ENCODE data around the gene KCNQ1.

Gene KCNQ1

DNA sequence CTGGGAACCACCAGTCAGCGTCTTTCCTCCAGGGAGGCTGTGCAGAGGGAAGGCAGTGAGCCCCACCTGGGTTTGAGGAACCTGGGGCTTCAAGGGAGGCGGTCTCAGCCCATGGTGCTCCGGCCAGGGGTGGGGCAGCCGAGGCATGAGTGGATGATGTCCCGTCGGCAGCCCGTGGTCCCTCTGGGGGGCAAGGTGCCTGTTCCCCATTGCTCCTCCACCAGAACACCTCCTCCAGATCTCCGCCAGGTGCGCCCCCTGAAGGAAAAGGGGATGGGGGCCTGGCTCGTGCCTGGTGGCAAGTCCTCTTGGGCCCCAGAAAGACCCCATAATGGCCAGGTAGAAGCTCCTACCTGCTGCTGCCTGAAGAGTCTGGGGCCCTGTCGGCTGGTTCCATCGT, 94.1 kb downstream of the KCNQ1 start:
- Histone ChIP-seq H3K9me2 (replicated peaks; ENCODE audit: low read depth, low read length) (no peaks in the 10 kb centered on the region), H4K20me1 (ENCODE audit: insufficient read depth, low read length, poor library complexity, severe bottlenecking) (no peaks in the 10 kb centered on the region), H3K4me1 (ENCODE audit: insufficient read depth, low read length, poor library complexity, severe bottlenecking) (peaks cover 17% of the 10 kb centered on the region), H3K9ac (ENCODE audit: low read depth, low read length, poor library complexity, severe bottlenecking) (no peak overlapping the region), H3K36me3 (ENCODE audit: insufficient read depth, low read length) (no peaks in the 10 kb centered on the region), H2AFZ (ENCODE audit: low read length) (no peak overlapping the region), H3K79me2 (ENCODE audit: insufficient read depth, low read length) (no peaks in the 10 kb centered on the region), H3K9me3 (ENCODE audit: insufficient read depth, low read depth, low read length) (no peaks in the 10 kb centered on the region), H3K4me3 (ENCODE audit: low read length, poor library complexity, severe bottlenecking) (no peak overlapping the region), H3K27me3 (ENCODE audit: insufficient read depth, low read length, poor library complexity, severe bottlenecking) (no peaks in the 10 kb centered on the region), H3K4me2 (ENCODE audit: low read depth, low read length, poor library complexity, severe bottlenecking) (no peak overlapping the region), H3F3A (ENCODE audit: low read depth) (no peaks in the 10 kb centered on the region)
- TF ChIP-seq EZH2phosphoT487 (IDR thresholded peaks at IDR 0.05; ENCODE audit: borderline replicate concordance) = no peak
- TF ChIP-seq, protein P1, sequence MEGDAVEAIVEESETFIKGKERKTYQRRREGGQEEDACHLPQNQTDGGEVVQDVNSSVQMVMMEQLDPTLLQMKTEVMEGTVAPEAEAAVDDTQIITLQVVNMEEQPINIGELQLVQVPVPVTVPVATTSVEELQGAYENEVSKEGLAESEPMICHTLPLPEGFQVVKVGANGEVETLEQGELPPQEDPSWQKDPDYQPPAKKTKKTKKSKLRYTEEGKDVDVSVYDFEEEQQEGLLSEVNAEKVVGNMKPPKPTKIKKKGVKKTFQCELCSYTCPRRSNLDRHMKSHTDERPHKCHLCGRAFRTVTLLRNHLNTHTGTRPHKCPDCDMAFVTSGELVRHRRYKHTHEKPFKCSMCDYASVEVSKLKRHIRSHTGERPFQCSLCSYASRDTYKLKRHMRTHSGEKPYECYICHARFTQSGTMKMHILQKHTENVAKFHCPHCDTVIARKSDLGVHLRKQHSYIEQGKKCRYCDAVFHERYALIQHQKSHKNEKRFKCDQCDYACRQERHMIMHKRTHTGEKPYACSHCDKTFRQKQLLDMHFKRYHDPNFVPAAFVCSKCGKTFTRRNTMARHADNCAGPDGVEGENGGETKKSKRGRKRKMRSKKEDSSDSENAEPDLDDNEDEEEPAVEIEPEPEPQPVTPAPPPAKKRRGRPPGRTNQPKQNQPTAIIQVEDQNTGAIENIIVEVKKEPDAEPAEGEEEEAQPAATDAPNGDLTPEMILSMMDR (conservative IDR thresholded peaks at IDR 0.05; ENCODE audit: low read length) = no peak

DNA sequence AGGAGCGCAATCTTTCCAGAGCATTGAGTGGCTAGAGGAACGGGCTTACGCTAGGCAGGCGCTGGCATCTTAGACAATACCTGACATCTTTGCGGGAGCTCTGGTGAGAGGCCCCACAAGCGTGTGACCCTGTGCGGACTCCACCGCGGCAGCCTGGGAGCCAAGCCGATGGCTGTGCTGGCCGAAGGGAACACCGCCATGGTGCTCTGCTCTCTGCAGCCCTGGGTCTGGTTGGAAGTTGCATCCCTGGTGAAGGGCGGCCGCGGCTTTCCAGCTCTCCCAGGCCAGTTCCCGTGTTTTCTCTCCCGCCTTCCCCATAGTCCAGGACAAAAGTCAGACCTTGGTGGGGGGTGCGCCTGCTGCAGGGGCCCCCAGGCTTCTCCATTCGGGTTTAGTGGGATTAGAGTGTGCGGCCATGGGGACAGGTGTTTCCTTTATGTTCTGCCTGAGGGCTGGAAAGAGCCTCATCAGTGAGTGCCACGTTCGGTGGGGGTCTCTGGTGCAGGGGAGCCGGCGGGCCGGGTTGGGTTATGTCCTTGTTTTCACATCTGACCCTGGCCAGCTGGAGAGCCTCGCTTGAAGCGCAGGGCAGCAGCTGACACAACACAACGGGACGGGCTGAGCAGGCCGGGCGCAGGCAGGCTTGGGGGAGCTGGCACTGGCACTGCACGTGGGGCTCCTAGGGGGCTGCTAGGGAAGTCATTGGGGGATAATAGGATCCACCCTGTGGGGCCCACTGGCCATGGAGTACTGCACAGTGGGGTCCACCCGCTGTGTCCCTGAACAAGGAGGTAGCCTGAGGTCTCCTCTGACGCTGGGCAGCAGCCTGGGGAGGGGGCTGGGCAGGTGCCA, 94.8 kb downstream of the KCNQ1 start:
- Histone ChIP-seq H3K9ac (ENCODE audit: low read depth, low read length, poor library complexity, severe bottlenecking) (no peak overlapping the region), H3K9me2 (replicated peaks; ENCODE audit: low read depth, low read length) (no peaks in the 10 kb centered on the region), H4K20me1 (ENCODE audit: insufficient read depth, low read length, poor library complexity, severe bottlenecking) (no peaks in the 10 kb centered on the region), H3K79me2 (ENCODE audit: insufficient read depth, low read length) (no peaks in the 10 kb centered on the region), H2AFZ (ENCODE audit: low read length) (no peak overlapping the region), H3K4me2 (ENCODE audit: low read depth, low read length, poor library complexity, severe bottlenecking) (no peak overlapping the region), H3K4me3 (ENCODE audit: low read length, poor library complexity, severe bottlenecking) (no peak overlapping the region), H3K4me1 (ENCODE audit: insufficient read depth, low read length, poor library complexity, severe bottlenecking) (peaks cover 10% of the 10 kb centered on the region), H3K27me3 (ENCODE audit: insufficient read depth, low read length, poor library complexity, severe bottlenecking) (no peaks in the 10 kb centered on the region), H3K9me3 (ENCODE audit: insufficient read depth, low read depth, low read length) (no peaks in the 10 kb centered on the region), H3F3A (ENCODE audit: low read depth) (no peaks in the 10 kb centered on the region), H3K36me3 (ENCODE audit: insufficient read depth, low read length) (no peaks in the 10 kb centered on the region)
- TF ChIP-seq, protein P1 (conservative IDR thresholded peaks at IDR 0.05; ENCODE audit: low read length) = no peak
- TF ChIP-seq EZH2phosphoT487 (IDR thresholded peaks at IDR 0.05; ENCODE audit: borderline replicate concordance) = no peak

DNA sequence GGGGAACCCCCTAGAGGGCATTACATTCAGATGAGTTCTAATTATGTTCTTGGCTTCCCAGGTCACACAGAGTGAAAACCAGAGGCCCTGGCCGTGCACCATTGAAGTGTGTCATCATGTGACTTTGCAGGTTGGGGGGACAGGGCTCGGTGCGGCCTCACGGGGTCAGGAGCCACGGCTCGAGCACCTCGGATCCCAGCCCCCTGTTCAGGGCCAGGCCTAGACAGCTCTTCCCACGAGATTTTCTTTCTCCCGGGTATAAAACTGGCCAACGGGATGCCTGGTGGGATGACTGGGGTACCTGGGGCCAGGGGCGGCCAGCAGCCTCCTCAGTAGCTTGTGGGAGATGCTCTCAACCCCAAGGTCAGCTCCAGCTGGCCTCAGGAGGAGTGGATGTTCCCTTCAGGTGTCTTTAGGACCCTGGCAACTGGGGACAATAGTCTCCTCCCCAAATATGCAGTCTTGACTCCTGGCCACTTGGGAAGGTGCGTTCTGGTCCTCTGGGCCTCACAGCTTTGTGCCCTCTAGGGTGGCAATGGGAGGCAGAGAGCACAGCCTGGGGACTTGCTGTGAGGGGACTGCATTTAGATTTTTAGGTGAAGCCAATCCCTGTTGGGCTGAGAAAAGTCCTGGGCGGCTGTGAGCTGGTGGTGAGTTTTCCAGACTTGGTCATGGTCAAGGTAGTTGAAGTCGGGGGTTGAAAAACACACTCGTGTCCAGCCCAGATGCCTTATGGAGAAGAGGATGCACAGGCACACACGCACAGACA, 95.6 kb downstream of the KCNQ1 start:
- Histone ChIP-seq H3K27me3 (ENCODE audit: insufficient read depth, low read length, poor library complexity, severe bottlenecking) (no peaks in the 10 kb centered on the region), H2AFZ (ENCODE audit: low read length) (no peak overlapping the region), H3K4me1 (ENCODE audit: insufficient read depth, low read length, poor library complexity, severe bottlenecking) (peaks cover 10% of the 10 kb centered on the region)

More for the DNA sequence above, 95.6 kb downstream of the KCNQ1 start:
- Histone ChIP-seq H3K9me2 (replicated peaks; ENCODE audit: low read depth, low read length) (no peaks in the 10 kb centered on the region), H3K4me3 (ENCODE audit: low read length, poor library complexity, severe bottlenecking) (no peak overlapping the region), H3K79me2 (ENCODE audit: insufficient read depth, low read length) (no peaks in the 10 kb centered on the region), H3F3A (ENCODE audit: low read depth) (no peaks in the 10 kb centered on the region), H3K4me2 (ENCODE audit: low read depth, low read length, poor library complexity, severe bottlenecking) (no peak overlapping the region), H3K9me3 (ENCODE audit: insufficient read depth, low read depth, low read length) (no peaks in the 10 kb centered on the region), H4K20me1 (ENCODE audit: insufficient read depth, low read length, poor library complexity, severe bottlenecking) (no peaks in the 10 kb centered on the region), H3K9ac (ENCODE audit: low read depth, low read length, poor library complexity, severe bottlenecking) (no peak overlapping the region), H3K36me3 (ENCODE audit: insufficient read depth, low read length) (no peaks in the 10 kb centered on the region)
- TF ChIP-seq, protein P1 (conservative IDR thresholded peaks at IDR 0.05; ENCODE audit: low read length) = no peak
- TF ChIP-seq EZH2phosphoT487 (IDR thresholded peaks at IDR 0.05; ENCODE audit: borderline replicate concordance) = no peak

Data from Loucy (cell line).